Calu3 (cell line): ENCODE data around the gene SEPTIN3. TPM values are rescaled to one million over a fixed set of nuclear protein-coding genes. Genes with fewer than 3 reads are reported as not detected.
A peak's percentile ranks its signal among the peaks of the same experiment; 100 is the strongest.

Source experiments
- BruUV-seq: library from RNA; stranded (reverse); fragments of 400-500 nt; replicated peaks from 2 replicates; lab custom pipeline; 2021; lab: Mats Ljungman, UMichigan
- CTCF ChIA-PET: fragments of 300-600 bp; sonication (Branson Sonifier 250); formaldehyde crosslinking; loops from one replicate; lab custom pipeline; 2022; ENCODE audit warnings: antibody characterized with exemption; lab: Charles Lee
- DNase-seq: peaks from one replicate; pipeline ENCODE4 v3.0.0; 2022
- H3K27ac Mint-ChIP-seq: one replicate; pipeline ENCODE4 v1.8.0; 2022; ENCODE audit warnings: mixed read lengths; ENCODE audit not compliant: unreplicated experiment
- H3K27me3 Mint-ChIP-seq: one replicate; pipeline ENCODE4 v1.8.0; 2022; ENCODE audit warnings: mixed read lengths; ENCODE audit not compliant: unreplicated experiment
- H3K36me3 Mint-ChIP-seq: one replicate; pipeline ENCODE4 v1.8.0; 2022; ENCODE audit warnings: mild to moderate bottlenecking, moderate library complexity, mixed read lengths; ENCODE audit not compliant: insufficient read depth, unreplicated experiment
- H3K4me1 Mint-ChIP-seq: one replicate; pipeline ENCODE4 v1.8.0; 2022; ENCODE audit warnings: mild to moderate bottlenecking, low read depth, mixed read lengths; ENCODE audit not compliant: unreplicated experiment
- H3K4me3 Mint-ChIP-seq: one replicate; pipeline ENCODE4 v1.8.0; 2022; ENCODE audit warnings: mild to moderate bottlenecking, low read depth, moderate library complexity, mixed read lengths; ENCODE audit not compliant: unreplicated experiment
- H3K9me3 Mint-ChIP-seq: one replicate; pipeline ENCODE4 v1.8.0; 2022; ENCODE audit warnings: low read depth, mixed read lengths; ENCODE audit not compliant: unreplicated experiment
- intact Hi-C: fragments of 100-400 bp; cut with micrococcal nuclease; formaldehyde crosslinking; loops from one replicate; pipeline ENCODE4 v1.10.0; 2022; ENCODE audit not compliant: unreplicated experiment
- total RNA-seq: library from RNA; stranded (reverse); gene quantifications from 2 replicates; pipeline ENCODE4 v1.2.3, GENCODE V29; 2022
- TF ChIP-seq, protein P1 (sequence below): fragments of 200-600 bp; IDR thresholded peaks from one replicate; pipeline ENCODE4 v1.8.0; 2022; ENCODE audit warnings: antibody characterized with exemption; ENCODE audit not compliant: unreplicated experiment

The SEPTIN3 gene
- total RNA-seq, 1 experiment from 2014 or later = 3.4 TPM

DNA sequence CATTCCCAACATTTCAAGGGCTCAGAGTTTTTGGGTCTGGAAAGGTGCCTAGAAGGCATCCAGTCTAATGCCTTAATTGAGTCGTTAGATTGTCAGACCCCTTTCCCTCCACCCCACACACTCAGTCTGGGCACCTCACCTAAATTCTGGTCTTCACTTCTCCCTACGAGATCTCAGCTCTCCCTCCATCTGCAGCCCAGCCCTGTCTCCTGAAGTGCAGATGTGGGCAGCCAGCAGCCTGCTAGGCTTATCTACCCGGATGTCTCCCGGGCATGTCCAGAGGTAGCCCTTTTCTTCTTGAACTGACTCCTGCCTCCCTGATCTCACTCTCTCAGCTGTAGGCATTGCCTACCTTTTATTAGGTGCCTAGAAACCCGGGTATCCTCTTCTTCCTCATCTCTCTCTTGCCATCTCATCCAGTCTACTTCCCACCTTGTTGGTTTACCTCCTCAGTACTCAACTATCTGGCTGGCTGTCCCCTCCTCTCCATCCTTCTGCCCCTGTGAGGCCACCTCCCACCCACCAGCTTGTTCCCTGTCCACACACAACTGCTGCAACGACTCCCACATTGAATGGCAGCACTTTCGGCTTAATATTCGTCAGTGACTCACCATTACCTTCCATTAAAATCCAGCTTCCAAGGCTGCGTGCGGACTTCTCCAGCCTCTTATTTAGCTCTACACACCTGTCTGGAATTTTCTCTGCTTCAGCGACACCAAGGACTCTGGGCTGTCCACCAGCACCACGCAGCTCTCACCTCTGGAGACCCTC is 6.2 kb downstream of the SEPTIN3 start:
- Mint-ChIP-seq H3K4me3 (peak overlapping the region; percentile 15), H3K27ac (no peak overlapping the region), H3K9me3 (no peaks in the 10 kb centered on the region), H3K4me1 (peaks cover 11% of the 10 kb centered on the region), H3K27me3 (peaks cover 81% of the 10 kb centered on the region), H3K36me3 (peaks cover 9% of the 10 kb centered on the region)
- TF ChIP-seq, protein P1, sequence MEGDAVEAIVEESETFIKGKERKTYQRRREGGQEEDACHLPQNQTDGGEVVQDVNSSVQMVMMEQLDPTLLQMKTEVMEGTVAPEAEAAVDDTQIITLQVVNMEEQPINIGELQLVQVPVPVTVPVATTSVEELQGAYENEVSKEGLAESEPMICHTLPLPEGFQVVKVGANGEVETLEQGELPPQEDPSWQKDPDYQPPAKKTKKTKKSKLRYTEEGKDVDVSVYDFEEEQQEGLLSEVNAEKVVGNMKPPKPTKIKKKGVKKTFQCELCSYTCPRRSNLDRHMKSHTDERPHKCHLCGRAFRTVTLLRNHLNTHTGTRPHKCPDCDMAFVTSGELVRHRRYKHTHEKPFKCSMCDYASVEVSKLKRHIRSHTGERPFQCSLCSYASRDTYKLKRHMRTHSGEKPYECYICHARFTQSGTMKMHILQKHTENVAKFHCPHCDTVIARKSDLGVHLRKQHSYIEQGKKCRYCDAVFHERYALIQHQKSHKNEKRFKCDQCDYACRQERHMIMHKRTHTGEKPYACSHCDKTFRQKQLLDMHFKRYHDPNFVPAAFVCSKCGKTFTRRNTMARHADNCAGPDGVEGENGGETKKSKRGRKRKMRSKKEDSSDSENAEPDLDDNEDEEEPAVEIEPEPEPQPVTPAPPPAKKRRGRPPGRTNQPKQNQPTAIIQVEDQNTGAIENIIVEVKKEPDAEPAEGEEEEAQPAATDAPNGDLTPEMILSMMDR = no peak
- intact Hi-C loops = no loop called here
- no peak for DNase-seq
- no TSS peak for BruUV-seq
- CTCF ChIA-PET = interaction anchor here (0.5 kb wide), 1 partner anchor 189 kb away, joined by 5 read pairs; no protein-coding TSS in a partner anchor

DNA sequence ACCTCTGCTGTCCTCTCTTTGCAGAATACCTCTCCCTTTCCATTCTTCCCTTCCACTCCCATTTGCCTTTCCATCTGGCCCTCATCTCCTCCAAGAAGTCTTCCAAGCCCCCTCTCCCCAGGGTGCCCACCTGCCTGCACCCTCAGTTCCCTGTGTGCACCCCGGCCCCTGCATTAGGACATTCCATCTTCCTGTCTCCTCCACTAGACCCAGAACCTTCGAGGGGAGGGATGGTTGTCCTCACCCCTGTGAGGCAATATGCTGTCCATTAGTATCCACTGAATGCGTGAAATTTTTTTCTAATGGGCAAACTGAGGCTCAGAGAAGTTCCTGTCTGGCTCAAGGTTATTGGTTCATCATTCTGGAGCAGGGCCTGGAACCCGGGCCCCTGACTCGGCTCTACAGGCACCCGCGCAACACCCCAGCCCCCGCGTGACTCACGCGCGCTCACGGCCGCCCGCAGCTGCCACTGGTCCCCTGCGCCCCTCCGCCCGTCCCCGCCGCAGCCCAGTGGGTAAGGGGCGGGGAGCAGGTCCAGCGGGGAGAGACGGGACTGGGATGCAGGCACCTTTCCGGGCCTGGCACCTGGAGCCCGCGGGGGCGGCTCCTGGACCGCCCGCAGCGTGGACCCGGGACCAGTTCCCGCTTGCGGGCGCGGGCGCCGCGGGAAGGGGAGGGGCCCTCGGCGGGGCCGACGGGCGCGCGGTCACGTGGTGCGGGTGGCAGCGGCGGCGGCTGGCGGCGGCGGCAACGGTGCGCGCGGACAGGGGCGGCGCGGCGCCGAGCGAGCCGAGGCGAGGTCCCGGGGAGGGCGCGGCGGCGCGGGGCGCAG is 7.0 kb downstream of the SEPTIN3 start:
- Mint-ChIP-seq H3K27ac (no peak overlapping the region), H3K27me3 (peaks cover 73% of the 10 kb centered on the region), H3K36me3 (peaks cover 9% of the 10 kb centered on the region), H3K4me1 (peaks cover 11% of the 10 kb centered on the region), H3K4me3 (peak overlapping the region; percentile 15), H3K9me3 (no peaks in the 10 kb centered on the region)
- no TSS peak for BruUV-seq
- intact Hi-C loops = no loop called here
- peak; percentile 61 for DNase-seq
- TF ChIP-seq, protein P1 = no peak
- CTCF ChIA-PET = interaction anchor here (0.5 kb wide), 1 partner anchor 188 kb away, joined by 5 read pairs; no protein-coding TSS in a partner anchor

DNA sequence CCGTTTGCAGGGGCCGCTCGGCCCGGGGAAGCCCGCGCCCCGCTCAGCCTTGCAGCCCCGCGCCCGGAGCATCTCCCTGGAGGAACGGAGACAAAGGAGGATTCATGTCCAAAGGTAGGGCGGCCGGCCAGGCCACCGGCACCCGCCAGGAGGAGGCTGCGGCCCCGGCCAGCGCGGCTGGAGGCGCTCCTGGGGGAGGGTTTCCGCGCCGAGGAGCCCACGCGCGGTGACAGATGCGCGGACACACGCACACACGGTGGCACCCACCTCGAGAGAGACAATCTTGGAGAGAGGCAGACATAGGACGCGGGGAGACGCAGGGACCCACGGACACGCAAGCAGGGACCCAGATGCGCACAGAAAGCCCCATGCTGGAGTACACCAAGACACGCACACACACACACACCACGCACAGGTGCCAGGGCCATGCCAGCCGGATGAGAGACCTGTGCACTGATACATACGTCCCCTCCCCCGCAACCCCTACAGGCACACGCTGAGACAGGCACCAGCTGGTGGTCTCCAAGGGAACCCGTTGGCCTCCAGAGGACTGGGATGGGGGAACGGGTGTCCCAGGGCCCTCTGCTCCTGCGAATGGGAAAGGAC is 7.8 kb downstream of the SEPTIN3 start:
- H3K9me3 Mint-ChIP-seq = no peaks in the 10 kb centered on the region
- H3K27me3 Mint-ChIP-seq = peaks cover 67% of the 10 kb centered on the region
- CTCF ChIA-PET = no interaction called here
- no peak for DNase-seq
- H3K4me3 Mint-ChIP-seq = peak overlapping the region; percentile 15
- BruUV-seq = no TSS peak
- H3K27ac Mint-ChIP-seq = no peak overlapping the region
- intact Hi-C loops = no loop called here
- TF ChIP-seq, protein P1 = no peak
- peaks cover 11% of the 10 kb centered on the region for H3K4me1 Mint-ChIP-seq
- peaks cover 9% of the 10 kb centered on the region for H3K36me3 Mint-ChIP-seq

DNA sequence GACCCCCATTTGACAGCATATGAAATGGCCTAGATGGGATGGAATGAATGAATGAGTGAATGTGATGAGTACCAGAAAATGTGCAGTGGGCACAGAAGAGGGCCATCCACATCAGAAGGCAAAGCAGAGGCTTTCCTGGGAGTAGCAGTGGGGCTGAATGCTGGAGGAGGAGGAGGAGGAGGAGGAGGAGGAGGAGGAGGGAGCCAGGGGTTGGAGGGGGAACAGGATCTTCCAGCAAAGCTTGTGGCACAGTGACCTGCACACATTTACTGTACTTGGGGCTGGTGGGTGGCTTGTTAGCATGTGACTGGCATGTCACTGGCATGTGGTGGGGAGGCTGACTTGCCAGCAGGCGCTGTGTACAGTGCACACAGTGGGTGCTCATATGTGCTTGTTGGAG is 9.5 kb downstream of the SEPTIN3 start:
- no peaks in the 10 kb centered on the region for H3K9me3 Mint-ChIP-seq
- CTCF ChIA-PET = no interaction called here
- no peak for DNase-seq
- no peak overlapping the region for H3K27ac Mint-ChIP-seq
- peaks cover 11% of the 10 kb centered on the region for H3K4me1 Mint-ChIP-seq
- BruUV-seq = no TSS peak
- peaks cover 67% of the 10 kb centered on the region for H3K27me3 Mint-ChIP-seq
- peaks cover 9% of the 10 kb centered on the region for H3K36me3 Mint-ChIP-seq
- intact Hi-C loops = no loop called here
- H3K4me3 Mint-ChIP-seq = no peak overlapping the region
- TF ChIP-seq, protein P1 = no peak
